Measurements from ENCODE around the gene PPIG. TPM values are rescaled to one million over a fixed set of nuclear protein-coding genes. Genes with fewer than 3 reads are reported as not detected.
"Not testable (repeated sequence)": the region's sequence is repeated elsewhere in the genome, so short reads cannot be mapped to it uniquely, and the experiment has no call there.

PPIG gene
- total RNA-seq (2022): 60.3 and 68.9 TPM in 2 replicates
- Bru-seq, nascent RNA: percentile 95 among the genes with signal in this experiment
- BruChase-seq, experiment 1, labeled RNA remaining after a 2-hour chase: percentile 94 among the genes with signal in this experiment
- percentile 95 among the genes with signal in this experiment for BruChase-seq, experiment 2, labeled RNA remaining after a 6-hour chase
- long read RNA-seq, full-length matches to known transcripts: 39 of 80 reads
- long read RNA-seq, partial matches to known transcripts: 3 of 80 reads
- long read RNA-seq, other reads (novel, unspliced or antisense): 38 of 80 reads

DNA sequence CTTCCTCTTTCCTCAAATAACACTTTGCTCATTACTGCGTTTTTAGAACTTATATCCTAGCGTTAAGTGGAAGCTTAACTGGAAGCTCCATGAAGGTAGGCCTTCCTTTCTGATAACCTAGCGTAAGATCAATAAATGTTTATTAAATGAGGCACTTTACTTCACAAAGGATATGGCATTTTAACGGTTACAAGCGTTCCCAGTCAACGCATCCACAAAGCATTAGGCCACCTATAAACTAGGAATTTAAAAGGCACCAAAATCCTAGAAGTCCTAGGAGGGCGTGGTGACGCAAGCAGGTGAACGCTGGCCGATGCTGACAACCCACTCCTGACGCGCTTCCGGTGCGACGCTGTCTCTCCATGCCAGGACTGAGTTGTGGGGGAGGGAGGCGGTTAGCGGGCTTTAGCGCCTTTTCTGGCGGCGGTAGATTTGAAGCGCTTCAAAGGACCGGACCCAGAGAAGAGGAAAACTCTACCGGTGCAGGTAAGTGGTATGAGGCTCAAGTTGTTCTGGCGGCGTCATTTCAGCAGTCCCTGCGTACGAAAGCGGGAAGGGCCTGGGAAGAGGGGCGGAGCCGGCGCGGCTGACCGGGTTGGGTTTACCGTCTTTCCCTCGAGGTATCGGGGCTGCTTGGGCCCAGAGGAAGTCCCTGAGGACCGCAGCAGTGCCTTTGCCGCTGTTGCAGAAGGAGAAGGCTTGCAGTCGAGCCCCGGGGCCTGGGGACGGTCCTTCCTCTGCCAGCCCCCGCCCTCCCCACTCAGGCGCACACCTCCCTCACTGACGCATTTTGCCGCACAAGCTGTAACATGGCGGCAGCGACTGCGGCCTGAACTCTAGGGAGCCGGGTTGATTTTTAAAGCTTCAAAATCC lies at the start of gene PPIG:
Gene PPIG, plus strand, starts transcription at position 347 of the 873 bp plus-strand sequence. CDS start 19,691 bp downstream, outside the sequence.
- H3K9me3 Mint-ChIP-seq (ENCODE audit: unreplicated experiment): peaks cover 8% of the 10 kb centered on the region
- Histone ChIP-seq H3K9me3 (peaks cover 12% of the 10 kb centered on the region), H3K4me1 (peaks cover 8% of the 10 kb centered on the region), H3K27me3 (replicated peaks; ENCODE audit: control insufficient read depth, insufficient read depth, low read length) (no peaks in the 10 kb centered on the region), H3K36me3 (ENCODE audit: control insufficient read depth, insufficient read depth, low read length) (no peaks in the 10 kb centered on the region), H3K4me3 (ENCODE audit: low read depth, low read length) (peak within 1 kb of the TSS; percentile 86)
- H3K36me3 Mint-ChIP-seq (ENCODE audit: insufficient read depth, unreplicated experiment): peaks cover 31% of the 10 kb centered on the region
- no peaks in the 10 kb centered on the region for H3K27me3 Mint-ChIP-seq (ENCODE audit: insufficient read depth, unreplicated experiment)
- TSS peak; percentile 90 for BruUV-seq (replicated peaks)
- peak within 1 kb of the TSS; percentile 99 for H3K4me3 Mint-ChIP-seq (ENCODE audit: unreplicated experiment)
- TF ChIP-seq, protein P1, sequence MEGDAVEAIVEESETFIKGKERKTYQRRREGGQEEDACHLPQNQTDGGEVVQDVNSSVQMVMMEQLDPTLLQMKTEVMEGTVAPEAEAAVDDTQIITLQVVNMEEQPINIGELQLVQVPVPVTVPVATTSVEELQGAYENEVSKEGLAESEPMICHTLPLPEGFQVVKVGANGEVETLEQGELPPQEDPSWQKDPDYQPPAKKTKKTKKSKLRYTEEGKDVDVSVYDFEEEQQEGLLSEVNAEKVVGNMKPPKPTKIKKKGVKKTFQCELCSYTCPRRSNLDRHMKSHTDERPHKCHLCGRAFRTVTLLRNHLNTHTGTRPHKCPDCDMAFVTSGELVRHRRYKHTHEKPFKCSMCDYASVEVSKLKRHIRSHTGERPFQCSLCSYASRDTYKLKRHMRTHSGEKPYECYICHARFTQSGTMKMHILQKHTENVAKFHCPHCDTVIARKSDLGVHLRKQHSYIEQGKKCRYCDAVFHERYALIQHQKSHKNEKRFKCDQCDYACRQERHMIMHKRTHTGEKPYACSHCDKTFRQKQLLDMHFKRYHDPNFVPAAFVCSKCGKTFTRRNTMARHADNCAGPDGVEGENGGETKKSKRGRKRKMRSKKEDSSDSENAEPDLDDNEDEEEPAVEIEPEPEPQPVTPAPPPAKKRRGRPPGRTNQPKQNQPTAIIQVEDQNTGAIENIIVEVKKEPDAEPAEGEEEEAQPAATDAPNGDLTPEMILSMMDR (IDR thresholded peaks at IDR 0.05; ENCODE audit: insufficient read depth in 1 of 2, low read depth in 1 of 2, low read length in 1 of 2, severe bottlenecking in 1 of 2, unreplicated experiment in 1 of 2): no peak
- peak; percentile 88 to 92 for DNase-seq
- H3K27ac Mint-ChIP-seq (ENCODE audit: unreplicated experiment): peak within 1 kb of the TSS; percentile 99
- peaks cover 4% of the 10 kb centered on the region for H3K4me1 Mint-ChIP-seq (ENCODE audit: low read depth, unreplicated experiment)
- intact Hi-C loops (cut with micrococcal nuclease; ENCODE audit: unreplicated experiment): loop anchor here (1.0 kb wide), 1 partner anchor 11 kb away; the partner anchor contains the start of gene FASTKD1
- POLR2A ChIA-PET: interaction anchor here (0.7 to 1.4 kb wide), 3 partner anchors 10 to 110 kb away, joined by 3 to 7 read pairs (median 3); partner anchors contain the start of genes CFAP210, FASTKD1 and PHOSPHO2
- CTCF ChIA-PET: no interaction called here

DNA sequence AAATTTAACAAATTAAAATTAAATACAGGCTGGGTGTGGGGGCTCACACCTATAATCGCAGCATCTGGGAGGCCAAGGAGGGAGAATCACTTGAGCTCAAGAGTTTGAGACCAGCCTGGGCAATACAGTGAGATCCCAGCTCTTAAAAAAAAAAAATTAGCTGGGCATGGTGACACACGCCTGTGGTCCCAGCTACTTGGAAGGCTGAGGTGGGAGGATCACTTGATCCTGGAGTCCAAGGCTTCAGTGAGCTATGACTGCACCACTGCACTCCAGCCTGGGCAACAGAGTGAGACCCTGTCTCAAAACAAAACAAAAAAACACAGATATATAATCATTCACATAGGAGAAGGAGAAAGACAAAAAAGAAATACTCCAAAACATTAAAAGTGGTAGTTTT lies 44.7 kb upstream of the PPIG start:
- H3K27me3 ChIP-seq (replicated peaks; ENCODE audit: control insufficient read depth, insufficient read depth, low read length); H3K4me1 Mint-ChIP-seq (ENCODE audit: low read depth, unreplicated experiment); H3K27ac Mint-ChIP-seq (ENCODE audit: unreplicated experiment); H3K4me3 ChIP-seq (ENCODE audit: low read depth, low read length); H3K36me3 Mint-ChIP-seq (ENCODE audit: insufficient read depth, unreplicated experiment); H3K27me3 Mint-ChIP-seq (ENCODE audit: insufficient read depth, unreplicated experiment); H3K36me3 ChIP-seq (ENCODE audit: control insufficient read depth, insufficient read depth, low read length); H3K4me3 Mint-ChIP-seq (ENCODE audit: unreplicated experiment); intact Hi-C loops (cut with micrococcal nuclease; ENCODE audit: unreplicated experiment); H3K9me3 Mint-ChIP-seq (ENCODE audit: unreplicated experiment); H3K4me1 ChIP-seq; BruUV-seq (replicated peaks); CTCF ChIA-PET; DNase-seq; POLR2A ChIA-PET; H3K9me3 ChIP-seq: not testable (repeated sequence)

DNA sequence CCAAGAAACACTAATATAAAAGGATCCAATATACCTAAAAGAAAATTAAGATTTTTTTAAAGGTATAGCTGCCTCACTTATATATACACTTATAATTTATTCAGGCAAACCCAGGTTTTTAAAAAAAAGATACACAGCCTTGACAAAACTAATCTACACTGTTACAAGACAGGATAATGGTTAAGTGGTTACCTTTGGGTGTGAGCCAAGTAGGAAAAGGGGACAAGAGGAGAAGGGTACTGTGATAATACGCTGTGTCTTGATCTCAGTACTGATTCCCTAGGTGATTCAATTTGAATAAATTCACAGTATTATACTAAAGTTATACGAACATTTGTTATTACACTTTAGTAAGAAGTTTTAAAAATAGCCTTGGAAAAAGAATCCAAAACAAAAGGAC lies 44.0 kb upstream of the PPIG start:
- ChIA-PET CTCF (no interaction called here), POLR2A (no interaction called here)

More for the DNA sequence above, 44.0 kb upstream of the PPIG start:
- DNase-seq: no peak
- intact Hi-C loops (cut with micrococcal nuclease; ENCODE audit: unreplicated experiment): no loop called here
- H3K9me3 ChIP-seq: no peaks in the 10 kb centered on the region
- H3K4me3 ChIP-seq (ENCODE audit: low read depth, low read length): no peak overlapping the region
- Mint-ChIP-seq H3K36me3 (ENCODE audit: insufficient read depth, unreplicated experiment) (no peaks in the 10 kb centered on the region), H3K27me3 (ENCODE audit: insufficient read depth, unreplicated experiment) (no peaks in the 10 kb centered on the region), H3K4me1 (ENCODE audit: low read depth, unreplicated experiment) (no peaks in the 10 kb centered on the region), H3K4me3 (ENCODE audit: unreplicated experiment) (no peak overlapping the region), H3K9me3 (ENCODE audit: unreplicated experiment) (no peaks in the 10 kb centered on the region), H3K27ac (ENCODE audit: unreplicated experiment) (no peak overlapping the region)
- no peaks in the 10 kb centered on the region for H3K27me3 ChIP-seq (replicated peaks; ENCODE audit: control insufficient read depth, insufficient read depth, low read length)
- no peaks in the 10 kb centered on the region for H3K36me3 ChIP-seq (ENCODE audit: control insufficient read depth, insufficient read depth, low read length)
- TF ChIP-seq, protein P1 (IDR thresholded peaks at IDR 0.05; ENCODE audit: insufficient read depth in 1 of 2, low read depth in 1 of 2, low read length in 1 of 2, severe bottlenecking in 1 of 2, unreplicated experiment in 1 of 2): no peak
- H3K4me1 ChIP-seq: no peaks in the 10 kb centered on the region
- no TSS peak for BruUV-seq (replicated peaks)

All from Caco-2 (cell line).